Endothelial cell of umbilical vein (primary cell): ENCODE data around the gene LGR6. TPM values are rescaled to one million over a fixed set of nuclear protein-coding genes. Genes with fewer than 3 reads are reported as not detected.

Source experiments
- BruUV-seq: library from RNA; stranded (reverse); fragments of 400-500 nt; replicated peaks from 2 replicates; lab custom pipeline; 2021; lab: Mats Ljungman, UMichigan
- CTCF ChIA-PET: fragments of 300-600, 350-600 bp; sonication (Branson Sonifier 250); formaldehyde crosslinking; loops from one replicate; lab custom pipeline; 2021; ENCODE audit warnings: antibody characterized with exemption, inconsistent platforms; lab: Charles Lee
- POLR2A ChIA-PET: fragments of 300-600, 350-600 bp; sonication (Branson Sonifier 250); formaldehyde crosslinking; loops from one replicate; lab custom pipeline; 2021; ENCODE audit warnings: antibody characterized with exemption, inconsistent platforms; lab: Charles Lee
- DNase-seq: peaks from one replicate; pipeline ENCODE4 v3.0.0-alpha.2; 2011; ENCODE audit warnings: low read depth, low spot score
- FAIRE-seq: peaks from 2 replicates; lab custom pipeline; 2011; peaks lifted over from hg19 to GRCh38; lab: Jason Lieb, UNC
- H2AFZ ChIP-seq: 2 replicates; pipeline ENCODE4 v1.6.0; 2012; ENCODE audit warnings: low read depth, low read length, control low read depth, inconsistent platforms
- H3K27ac ChIP-seq: 2 replicates; pipeline ENCODE4 v1.5.1; 2011; ENCODE audit warnings: low read depth, mild to moderate bottlenecking, control low read depth, low read length, moderate library complexity; ENCODE audit not compliant: insufficient read depth
- H3K27me3 ChIP-seq, 2 experiments: 2 replicates each; pipeline versions ENCODE4 v1.6.0 to v1.6.1; 2011; ENCODE audit warnings: low read length in 2 of 2, mixed read lengths in 1 of 2; ENCODE audit not compliant: control insufficient read depth in 2 of 2, insufficient read depth in 2 of 2
- H3K36me3 ChIP-seq, 2 experiments: 2 replicates in 1 of 2; 3 replicates in 1 of 2; pipeline ENCODE4 v1.5.1; 2011; ENCODE audit warnings: low read length in 2 of 2, mild to moderate bottlenecking in 1 of 2, moderate library complexity in 1 of 2; ENCODE audit not compliant: control insufficient read depth in 2 of 2, insufficient read depth in 2 of 2; ENCODE audit errors: extremely low read depth in 1 of 2
- H3K4me1 ChIP-seq: 3 replicates; pipeline ENCODE4 v1.5.1; 2011; ENCODE audit warnings: mild to moderate bottlenecking, low read length; ENCODE audit not compliant: control insufficient read depth, insufficient read depth; ENCODE audit errors: extremely low read depth
- H3K4me2 ChIP-seq: 2 replicates; pipeline ENCODE4 v1.6.1; 2011; ENCODE audit warnings: low read length, control low read depth, mixed read lengths; ENCODE audit not compliant: insufficient read depth
- H3K4me3 ChIP-seq, 3 experiments: fragments of 200-600 bp in 1 of 3; sonication (generic), shearing (Covaris generic) in 1 of 3; replicated peaks in 1 of 3; 2 replicates each; pipeline ENCODE4 v1.5.1; 2011 to 2016; ENCODE audit warnings: control low read depth in 3 of 3, low read length in 3 of 3, mild to moderate bottlenecking in 2 of 3, inconsistent platforms in 1 of 3, low read depth in 1 of 3, moderate library complexity in 1 of 3; ENCODE audit not compliant: insufficient read depth in 1 of 3
- H3K79me2 ChIP-seq: 2 replicates; pipeline ENCODE4 v1.6.0; 2012; ENCODE audit warnings: low read length, inconsistent platforms; ENCODE audit not compliant: control insufficient read depth, insufficient read depth
- H3K9ac ChIP-seq: replicated peaks from 2 replicates; pipeline ENCODE3; 2011; ENCODE audit warnings: low read length, control low read depth; ENCODE audit not compliant: insufficient read depth; ENCODE audit errors: extremely low read depth
- H3K9me1 ChIP-seq: replicated peaks from 3 replicates; pipeline ENCODE4 v1.6.0; 2011; ENCODE audit warnings: mild to moderate bottlenecking, low read length; ENCODE audit not compliant: control insufficient read depth, insufficient read depth; ENCODE audit errors: extremely low read depth
- H3K9me3 ChIP-seq: replicated peaks from 2 replicates; pipeline ENCODE4 v1.5.1; 2012; ENCODE audit warnings: low read length, inconsistent platforms; ENCODE audit not compliant: control insufficient read depth, insufficient read depth
- H4K20me1 ChIP-seq: replicated peaks from 2 replicates; pipeline ENCODE3; 2011; ENCODE audit warnings: mild to moderate bottlenecking, low read length; ENCODE audit not compliant: control insufficient read depth, insufficient read depth; ENCODE audit errors: extremely low read depth
- EZH2 ChIP-seq: IDR thresholded peaks from 2 replicates; pipeline ENCODE4 v1.6.1; 2012; ENCODE audit warnings: borderline replicate concordance, low read depth, mild to moderate bottlenecking, moderate library complexity, low read length, inconsistent platforms; ENCODE audit not compliant: severe bottlenecking
- FOS ChIP-seq: IDR thresholded peaks from 2 replicates; pipeline ENCODE4 v1.6.1; 2011; ENCODE audit warnings: mild to moderate bottlenecking, low read length, moderate library complexity, borderline replicate concordance; ENCODE audit not compliant: insufficient read depth
- GATA2 ChIP-seq: IDR thresholded peaks from 2 replicates; pipeline ENCODE4 v1.7.0; 2011; ENCODE audit warnings: low read depth, mild to moderate bottlenecking, moderate library complexity, mixed read lengths, low read length; ENCODE audit not compliant: insufficient read length, insufficient read depth
- JUN ChIP-seq: IDR thresholded peaks from 2 replicates; pipeline ENCODE4 v1.6.1; 2011; ENCODE audit warnings: borderline replicate concordance, low read depth; ENCODE audit not compliant: insufficient read length, insufficient read depth
- MYC ChIP-seq: IDR thresholded peaks from one replicate; pipeline ENCODE4 v1.6.1; 2011; ENCODE audit warnings: mild to moderate bottlenecking, low read depth, low read length
- POLR2A ChIP-seq: IDR thresholded peaks from 2 replicates; pipeline ENCODE4 v1.6.1; 2012; ENCODE audit warnings: low read depth, mild to moderate bottlenecking, control low read depth, low read length
- POLR2AphosphoS5 ChIP-seq: IDR thresholded peaks from 2 replicates; pipeline ENCODE4 v1.6.1; 2012; ENCODE audit warnings: low read depth, mild to moderate bottlenecking, control low read depth, low read length, moderate library complexity; ENCODE audit not compliant: insufficient read depth
- dilution Hi-C: fragments of 300-500 bp; cut with MboI; formaldehyde crosslinking; loops from one replicate; pipeline ENCODE4 v1.15.0; 2019; ENCODE audit warnings: low sequenced_read_pairs; ENCODE audit not compliant: extremely low pct_ligation_motif_present
- intact Hi-C: fragments of 100-400 bp; cut with micrococcal nuclease; formaldehyde crosslinking; loops from one replicate; pipeline ENCODE4 v1.10.0; 2022
- polyA plus RNA-seq, 4 experiments: library from polyadenylated mRNA; depleted of rRNA in 3 of 4; stranded (reverse) in 3 of 4; unstranded in 1 of 4; fragments of >200 nt; gene quantifications; 2 replicates each; pipeline versions ENCODE4 v1.2.1 to v1.2.3, GENCODE V29; 2011 to 2012; ENCODE audit warnings: missing spikeins in 1 of 4
- total RNA-seq: library from RNA; stranded (reverse); gene quantifications from 2 replicates; pipeline ENCODE4 v1.2.3, GENCODE V29; 2021
- TF ChIP-seq, protein P1 (sequence below): IDR thresholded peaks from 2 replicates; pipeline ENCODE4 v1.6.1; 2011; ENCODE audit not compliant: insufficient read depth, insufficient read length
- TF ChIP-seq, protein P2 (sequence below), 2 donors: IDR thresholded peaks; 1 replicate in 1 of 2; 2 replicates in 1 of 2; pipeline ENCODE4 v1.5.1; 2011; ENCODE audit warnings: low read length in 2 of 2, mild to moderate bottlenecking in 2 of 2, moderate library complexity in 2 of 2, control low read depth in 1 of 2, inconsistent platforms in 1 of 2, low read depth in 1 of 2; ENCODE audit not compliant: insufficient read depth in 1 of 2; ENCODE audit errors: extremely low read depth in 1 of 2

LGR6 gene
- total and polyA plus RNA-seq, 2 donors (not counting 3 experiments of a cell fraction or from before 2014, with no cell fraction given), result not detected

DNA sequence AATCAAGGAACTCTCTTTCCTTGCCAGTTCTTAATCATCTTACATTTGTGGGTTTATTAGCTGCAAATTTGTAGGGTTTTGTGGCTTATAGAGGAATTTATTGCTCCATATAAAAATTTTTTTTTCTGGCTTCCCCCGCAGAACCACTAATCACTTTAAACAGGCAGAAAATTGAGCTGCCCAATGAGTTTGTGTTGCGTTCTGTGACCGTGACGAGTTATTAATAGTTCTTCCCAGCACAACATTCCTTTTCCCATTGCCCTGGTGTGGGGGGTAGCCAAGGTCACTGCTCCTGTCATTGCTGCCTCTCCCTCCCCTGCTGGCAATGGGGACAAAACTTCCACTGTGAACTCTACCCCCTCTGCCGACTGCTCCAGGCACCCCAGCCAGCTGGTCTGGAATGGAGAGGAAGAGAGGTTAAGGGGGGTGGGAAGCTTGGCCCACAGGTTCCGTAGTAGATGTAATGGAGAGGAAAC, 93.1 kb downstream of the LGR6 start:
- intact Hi-C loops, result no loop called here
- H3K27ac ChIP-seq, result peak overlapping the region; percentile 2
- no peak overlapping the region for H3K4me2 ChIP-seq
- BruUV-seq, result no TSS peak
- dilution Hi-C loops, result no loop called here
- TF ChIP-seq FOS (no peak), POLR2AphosphoS5 (no peak), JUN (no peak), MYC (no peak), EZH2 (no peak), GATA2 (no peak), POLR2A (no peak)
- TF ChIP-seq, protein P1, sequence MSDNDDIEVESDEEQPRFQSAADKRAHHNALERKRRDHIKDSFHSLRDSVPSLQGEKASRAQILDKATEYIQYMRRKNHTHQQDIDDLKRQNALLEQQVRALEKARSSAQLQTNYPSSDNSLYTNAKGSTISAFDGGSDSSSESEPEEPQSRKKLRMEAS, result no peak
- TF ChIP-seq, protein P2, sequence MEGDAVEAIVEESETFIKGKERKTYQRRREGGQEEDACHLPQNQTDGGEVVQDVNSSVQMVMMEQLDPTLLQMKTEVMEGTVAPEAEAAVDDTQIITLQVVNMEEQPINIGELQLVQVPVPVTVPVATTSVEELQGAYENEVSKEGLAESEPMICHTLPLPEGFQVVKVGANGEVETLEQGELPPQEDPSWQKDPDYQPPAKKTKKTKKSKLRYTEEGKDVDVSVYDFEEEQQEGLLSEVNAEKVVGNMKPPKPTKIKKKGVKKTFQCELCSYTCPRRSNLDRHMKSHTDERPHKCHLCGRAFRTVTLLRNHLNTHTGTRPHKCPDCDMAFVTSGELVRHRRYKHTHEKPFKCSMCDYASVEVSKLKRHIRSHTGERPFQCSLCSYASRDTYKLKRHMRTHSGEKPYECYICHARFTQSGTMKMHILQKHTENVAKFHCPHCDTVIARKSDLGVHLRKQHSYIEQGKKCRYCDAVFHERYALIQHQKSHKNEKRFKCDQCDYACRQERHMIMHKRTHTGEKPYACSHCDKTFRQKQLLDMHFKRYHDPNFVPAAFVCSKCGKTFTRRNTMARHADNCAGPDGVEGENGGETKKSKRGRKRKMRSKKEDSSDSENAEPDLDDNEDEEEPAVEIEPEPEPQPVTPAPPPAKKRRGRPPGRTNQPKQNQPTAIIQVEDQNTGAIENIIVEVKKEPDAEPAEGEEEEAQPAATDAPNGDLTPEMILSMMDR (IDR thresholded peaks at IDR 0.05; ENCODE audit: extremely low read depth in 1 of 2, insufficient read depth in 1 of 2, low read depth in 1 of 2, low read length in 2 of 2), result no peak
- H3K9me3 ChIP-seq, result no peaks in the 10 kb centered on the region
- ChIA-PET POLR2A (interaction anchor here (0.7 kb wide), 1 partner anchor 11 kb away, joined by 4 read pairs; no protein-coding TSS in a partner anchor), CTCF (interaction anchor here (0.5 to 2.6 kb wide), 10 partner anchors 12 to 98 kb away, joined by 3 to 11 read pairs (median 4); partner anchors contain the start of gene LGR6)
- peak overlapping the region; percentile 55 for H2AFZ ChIP-seq
- H3K9me1 ChIP-seq, result no peaks in the 10 kb centered on the region
- FAIRE-seq (peak; percentile 77), DNase-seq (peak; percentile 60)
- H3K4me1 ChIP-seq, result peaks cover 53% of the 10 kb centered on the region
- no peaks in the 10 kb centered on the region for H3K79me2 ChIP-seq
- no peak overlapping the region for H3K9ac ChIP-seq
- H3K4me3 ChIP-seq, result no peak overlapping the region
- no peaks in the 10 kb centered on the region for H3K36me3 ChIP-seq
- H3K27me3 ChIP-seq, result no peaks in the 10 kb centered on the region
- no peaks in the 10 kb centered on the region for H4K20me1 ChIP-seq
